WTC11 (cell line): ENCODE data around the gene TMEM62. TPM values are rescaled to one million over a fixed set of nuclear protein-coding genes. Genes with fewer than 3 reads are reported as not detected.

Source experiments
- ATAC-seq: fragments of 200-7000 bp; cut with Tn5 transposase; 2 replicates; pipeline ENCODE4 v1.10.0; 2021; ENCODE audit warnings: mild to moderate bottlenecking, moderate library complexity
- CTCF ChIA-PET: fragments of 300-600 bp; sonication (Branson Sonifier 250); formaldehyde crosslinking; loops from one replicate; lab custom pipeline; 2021; ENCODE audit warnings: antibody characterized with exemption; lab: Charles Lee
- POLR2A ChIA-PET: fragments of 350-600 bp; sonication (Branson Sonifier 250); formaldehyde crosslinking; loops from one replicate; lab custom pipeline; 2021; ENCODE audit warnings: antibody characterized with exemption; lab: Charles Lee
- DNase-seq: peaks from one replicate; pipeline ENCODE4 v3.0.0; 2021; ENCODE audit warnings: low spot score
- H3K27ac Mint-ChIP-seq: 2 replicates; pipeline ENCODE4 v1.8.0; 2021; ENCODE audit warnings: mixed read lengths
- H3K27me3 Mint-ChIP-seq: 2 replicates; pipeline ENCODE4 v1.8.0; 2021; ENCODE audit warnings: low read depth, mild to moderate bottlenecking, moderate library complexity, mixed read lengths
- H3K36me3 Mint-ChIP-seq: 2 replicates; pipeline ENCODE4 v1.8.0; 2021; ENCODE audit warnings: mixed read lengths
- H3K4me1 Mint-ChIP-seq: 2 replicates; pipeline ENCODE4 v1.8.0; 2022; ENCODE audit warnings: mixed read lengths
- H3K4me3 Mint-ChIP-seq: 2 replicates; pipeline ENCODE4 v1.8.0; 2021; ENCODE audit warnings: mild to moderate bottlenecking, moderate library complexity, mixed read lengths
- H3K9me3 Mint-ChIP-seq: 2 replicates; pipeline ENCODE4 v1.8.0; 2021; ENCODE audit warnings: mixed read lengths
- CBFB ChIP-seq: sonication (generic); formaldehyde crosslinking; IDR thresholded peaks from 2 replicates; pipeline ENCODE4 v1.8.1; 2022; ENCODE audit warnings: mild to moderate bottlenecking, low read depth, missing genetic modification reagents
- E2F5 ChIP-seq: sonication (generic); formaldehyde crosslinking; IDR thresholded peaks from 2 replicates; pipeline ENCODE4 v1.8.1; 2022; ENCODE audit warnings: mild to moderate bottlenecking, moderate library complexity, missing genetic modification reagents
- ETV6 ChIP-seq: sonication (generic); formaldehyde crosslinking; IDR thresholded peaks from 2 replicates; pipeline ENCODE4 v1.8.1; 2022; ENCODE audit warnings: mild to moderate bottlenecking, missing genetic modification reagents
- FOXP1 ChIP-seq: sonication (generic); formaldehyde crosslinking; IDR thresholded peaks from 2 replicates; pipeline ENCODE4 v1.8.0; 2022; ENCODE audit warnings: missing genetic modification reagents, mild to moderate bottlenecking, moderate library complexity, borderline replicate concordance
- GABPB1 ChIP-seq: sonication (generic); formaldehyde crosslinking; IDR thresholded peaks from 2 replicates; pipeline ENCODE4 v1.8.1; 2023; ENCODE audit warnings: mild to moderate bottlenecking, missing genetic modification reagents
- HMGA2 ChIP-seq: fragments of 250-450 bp; sonication (Bioruptor Pico); IDR thresholded peaks from 2 replicates; pipeline ENCODE4 v1.4.0; 2021; ENCODE audit warnings: mild to moderate bottlenecking, moderate library complexity
- MLX ChIP-seq: sonication (generic); formaldehyde crosslinking; IDR thresholded peaks from 2 replicates; pipeline ENCODE4 v1.8.1; 2023; ENCODE audit warnings: mild to moderate bottlenecking, missing genetic modification reagents, moderate library complexity
- MYBL2 ChIP-seq: sonication (generic); formaldehyde crosslinking; IDR thresholded peaks from 2 replicates; pipeline ENCODE4 v1.8.1; 2023; ENCODE audit warnings: mild to moderate bottlenecking, moderate library complexity, missing genetic modification reagents
- NR1H2 ChIP-seq: sonication (generic); formaldehyde crosslinking; IDR thresholded peaks from 2 replicates; pipeline ENCODE4 v1.9.0; 2021; ENCODE audit warnings: mild to moderate bottlenecking, moderate library complexity, missing genetic modification reagents
- OVOL2 ChIP-seq: fragments of 250-450 bp; sonication (Bioruptor Pico); IDR thresholded peaks from 2 replicates; pipeline ENCODE4 v1.9.0; 2021; ENCODE audit warnings: mild to moderate bottlenecking, borderline replicate concordance
- RELA ChIP-seq: sonication (generic); formaldehyde crosslinking; IDR thresholded peaks from 2 replicates; pipeline ENCODE4 v1.8.1; 2022; ENCODE audit warnings: missing genetic modification reagents, mild to moderate bottlenecking, borderline replicate concordance
- RORB ChIP-seq: fragments of 250-450 bp; sonication (Bioruptor Pico); IDR thresholded peaks from 2 replicates; pipeline ENCODE4 v1.9.0; 2021; ENCODE audit warnings: mild to moderate bottlenecking
- SMAD3 ChIP-seq: sonication (generic); formaldehyde crosslinking; IDR thresholded peaks from 2 replicates; pipeline ENCODE4 v1.8.0; 2022; ENCODE audit warnings: missing genetic modification reagents, mild to moderate bottlenecking, borderline replicate concordance
- SOX15 ChIP-seq: fragments of 250-450 bp; sonication (Bioruptor Pico); IDR thresholded peaks from 2 replicates; pipeline ENCODE4 v1.9.0; 2021; ENCODE audit warnings: mild to moderate bottlenecking
- TEAD4 ChIP-seq: sonication (generic); formaldehyde crosslinking; IDR thresholded peaks from 2 replicates; pipeline ENCODE4 v1.8.0; 2022; ENCODE audit warnings: mild to moderate bottlenecking, missing genetic modification reagents
- ZBTB21 ChIP-seq: sonication (generic); formaldehyde crosslinking; IDR thresholded peaks from 2 replicates; pipeline ENCODE4 v1.8.1; 2023; ENCODE audit warnings: mild to moderate bottlenecking, missing genetic modification reagents, borderline replicate concordance
- ZNF232 ChIP-seq: sonication (generic); formaldehyde crosslinking; IDR thresholded peaks from 2 replicates; pipeline ENCODE4 v1.8.0; 2022; ENCODE audit warnings: mild to moderate bottlenecking, missing genetic modification reagents
- ZNF416 ChIP-seq: fragments of 250-450 bp; sonication (Bioruptor Pico); IDR thresholded peaks from 2 replicates; pipeline ENCODE4 v1.9.0; 2021; ENCODE audit warnings: mild to moderate bottlenecking, inconsistent platforms
- ZNF423 ChIP-seq: fragments of 250-450 bp; sonication (Bioruptor Pico); IDR thresholded peaks from 2 replicates; pipeline ENCODE4 v2.1.2; 2022; ENCODE audit warnings: mild to moderate bottlenecking, moderate library complexity
- total RNA-seq: library from RNA; stranded (reverse); gene quantifications from 3 replicates; pipeline ENCODE4 v1.2.3, GENCODE V29; 2021
- TF ChIP-seq, protein P1 (sequence below): sonication (generic); formaldehyde crosslinking; conservative IDR thresholded peaks from 2 replicates; pipeline ENCODE4 v1.8.1; 2022; ENCODE audit warnings: mild to moderate bottlenecking, missing genetic modification reagents
- TF ChIP-seq, protein P2 (sequence below): sonication (generic); formaldehyde crosslinking; IDR thresholded peaks from 2 replicates; pipeline ENCODE4 v1.8.0; 2023; ENCODE audit warnings: missing genetic modification reagents, mild to moderate bottlenecking, borderline replicate concordance
- TF ChIP-seq, protein P3 (sequence below): sonication (generic); formaldehyde crosslinking; IDR thresholded peaks from 2 replicates; pipeline ENCODE4 v1.8.1; 2022; ENCODE audit warnings: mild to moderate bottlenecking, missing genetic modification reagents, moderate library complexity, borderline replicate concordance

Gene TMEM62
- total RNA-seq, 1 experiment from 2014 or later, result 5.6 TPM

DNA sequence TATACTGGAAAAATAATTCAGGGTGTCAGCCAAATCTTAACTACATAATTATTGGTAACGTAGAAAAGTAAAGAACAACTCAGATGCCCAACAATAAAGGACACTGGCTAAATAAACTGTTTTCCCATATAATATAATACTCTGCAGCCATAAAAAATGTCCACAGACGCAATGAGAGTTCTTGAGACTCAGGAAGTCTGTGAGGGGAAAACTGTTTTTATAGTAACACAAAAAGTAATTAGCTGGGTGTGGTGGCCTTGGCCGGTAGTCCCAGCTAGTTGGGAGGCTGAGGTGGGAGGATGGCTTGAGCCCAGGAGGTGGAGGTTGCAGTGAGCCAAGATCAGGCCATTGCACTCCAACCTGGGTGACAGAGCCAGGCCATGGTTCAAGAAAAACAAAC is 22.0 kb upstream of the TMEM62 start (continued):
- TF ChIP-seq MLX (CRISPR knock-in tag), result no peak
- TF ChIP-seq, protein P1, sequence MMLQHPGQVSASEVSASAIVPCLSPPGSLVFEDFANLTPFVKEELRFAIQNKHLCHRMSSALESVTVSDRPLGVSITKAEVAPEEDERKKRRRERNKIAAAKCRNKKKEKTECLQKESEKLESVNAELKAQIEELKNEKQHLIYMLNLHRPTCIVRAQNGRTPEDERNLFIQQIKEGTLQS (CRISPR knock-in tag), result no peak

DNA sequence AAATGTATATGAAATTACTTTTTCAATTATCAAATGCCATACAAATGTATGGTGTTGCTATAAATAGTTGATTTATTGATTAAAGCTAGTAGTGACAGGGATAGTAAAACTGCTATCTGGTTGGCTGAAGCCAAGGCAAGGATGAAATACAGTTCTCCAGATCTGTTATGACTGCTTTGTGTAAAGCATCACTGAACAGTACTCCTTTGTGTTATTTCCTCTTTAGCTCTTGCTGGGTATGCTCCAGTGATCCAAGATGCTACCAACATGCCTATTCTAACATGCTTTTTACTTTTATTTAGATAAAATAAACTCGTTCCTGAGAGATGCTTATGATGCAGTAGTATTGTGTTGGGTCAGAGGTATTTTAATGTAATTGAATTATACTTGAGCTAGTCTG is 15.1 kb upstream of the TMEM62 start:
- Mint-ChIP-seq H3K9me3 (no peaks in the 10 kb centered on the region), H3K27ac (no peak overlapping the region), H3K36me3 (no peaks in the 10 kb centered on the region), H3K4me3 (no peak overlapping the region), H3K4me1 (peaks cover 5% of the 10 kb centered on the region), H3K27me3 (peaks cover 65% of the 10 kb centered on the region)
- ATAC-seq (no peak), DNase-seq (no peak)
- POLR2A ChIA-PET, result no interaction called here
- CTCF ChIA-PET, result no interaction called here
- no peak for TF ChIP-seq RORB (CRISPR knock-in tag)
- no peak for TF ChIP-seq E2F5 (CRISPR knock-in tag)

- H3K27ac Mint-ChIP-seq, result no peak overlapping the region
- no peak for ATAC-seq
- DNase-seq, result no peak
- no peaks in the 10 kb centered on the region for H3K9me3 Mint-ChIP-seq
- TF ChIP-seq ZNF423 (CRISPR knock-in tag) (no peak), ZNF232 (no peak), FOXP1 (CRISPR knock-in tag) (no peak), TEAD4 (no peak), SMAD3 (CRISPR knock-in tag) (no peak), ZNF416 (CRISPR knock-in tag) (no peak)
- ChIA-PET CTCF (no interaction called here), POLR2A (no interaction called here)
- no peak overlapping the region for H3K4me3 Mint-ChIP-seq
- peaks cover 68% of the 10 kb centered on the region for H3K27me3 Mint-ChIP-seq
- H3K4me1 Mint-ChIP-seq, result peaks cover 8% of the 10 kb centered on the region
- H3K36me3 Mint-ChIP-seq, result no peaks in the 10 kb centered on the region
Observed at GRCh38 chr15:43118829-43119228, 14.6 kb upstream of the TMEM62 start.

- no peak for ATAC-seq
- DNase-seq, result no peak
- Mint-ChIP-seq H3K36me3 (no peaks in the 10 kb centered on the region), H3K27me3 (peaks cover 69% of the 10 kb centered on the region), H3K4me3 (no peak overlapping the region), H3K9me3 (no peaks in the 10 kb centered on the region), H3K27ac (no peak overlapping the region), H3K4me1 (peaks cover 12% of the 10 kb centered on the region)
- CTCF ChIA-PET, result interaction anchor here (1.2 to 2.2 kb wide), 3 partner anchors 82 to 164 kb away, joined by 4 to 8 read pairs (median 4); no protein-coding TSS in a partner anchor
- POLR2A ChIA-PET, result interaction anchor here (0.6 kb wide), 1 partner anchor 185 kb away, joined by 3 read pairs; no protein-coding TSS in a partner anchor
- TF ChIP-seq NR1H2, result no peak
- TF ChIP-seq RELA, result no peak
- TF ChIP-seq OVOL2 (CRISPR knock-in tag), result no peak
- no peak for TF ChIP-seq ZBTB21 (CRISPR knock-in tag)
- TF ChIP-seq SOX15 (CRISPR knock-in tag), result no peak
- TF ChIP-seq, protein P2, sequence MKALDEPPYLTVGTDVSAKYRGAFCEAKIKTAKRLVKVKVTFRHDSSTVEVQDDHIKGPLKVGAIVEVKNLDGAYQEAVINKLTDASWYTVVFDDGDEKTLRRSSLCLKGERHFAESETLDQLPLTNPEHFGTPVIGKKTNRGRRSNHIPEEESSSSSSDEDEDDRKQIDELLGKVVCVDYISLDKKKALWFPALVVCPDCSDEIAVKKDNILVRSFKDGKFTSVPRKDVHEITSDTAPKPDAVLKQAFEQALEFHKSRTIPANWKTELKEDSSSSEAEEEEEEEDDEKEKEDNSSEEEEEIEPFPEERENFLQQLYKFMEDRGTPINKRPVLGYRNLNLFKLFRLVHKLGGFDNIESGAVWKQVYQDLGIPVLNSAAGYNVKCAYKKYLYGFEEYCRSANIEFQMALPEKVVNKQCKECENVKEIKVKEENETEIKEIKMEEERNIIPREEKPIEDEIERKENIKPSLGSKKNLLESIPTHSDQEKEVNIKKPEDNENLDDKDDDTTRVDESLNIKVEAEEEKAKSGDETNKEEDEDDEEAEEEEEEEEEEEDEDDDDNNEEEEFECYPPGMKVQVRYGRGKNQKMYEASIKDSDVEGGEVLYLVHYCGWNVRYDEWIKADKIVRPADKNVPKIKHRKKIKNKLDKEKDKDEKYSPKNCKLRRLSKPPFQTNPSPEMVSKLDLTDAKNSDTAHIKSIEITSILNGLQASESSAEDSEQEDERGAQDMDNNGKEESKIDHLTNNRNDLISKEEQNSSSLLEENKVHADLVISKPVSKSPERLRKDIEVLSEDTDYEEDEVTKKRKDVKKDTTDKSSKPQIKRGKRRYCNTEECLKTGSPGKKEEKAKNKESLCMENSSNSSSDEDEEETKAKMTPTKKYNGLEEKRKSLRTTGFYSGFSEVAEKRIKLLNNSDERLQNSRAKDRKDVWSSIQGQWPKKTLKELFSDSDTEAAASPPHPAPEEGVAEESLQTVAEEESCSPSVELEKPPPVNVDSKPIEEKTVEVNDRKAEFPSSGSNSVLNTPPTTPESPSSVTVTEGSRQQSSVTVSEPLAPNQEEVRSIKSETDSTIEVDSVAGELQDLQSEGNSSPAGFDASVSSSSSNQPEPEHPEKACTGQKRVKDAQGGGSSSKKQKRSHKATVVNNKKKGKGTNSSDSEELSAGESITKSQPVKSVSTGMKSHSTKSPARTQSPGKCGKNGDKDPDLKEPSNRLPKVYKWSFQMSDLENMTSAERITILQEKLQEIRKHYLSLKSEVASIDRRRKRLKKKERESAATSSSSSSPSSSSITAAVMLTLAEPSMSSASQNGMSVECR (CRISPR knock-in tag), result no peak
- no peak for TF ChIP-seq HMGA2
- no peak for TF ChIP-seq E2F5 (CRISPR knock-in tag)
- TF ChIP-seq GABPB1, result no peak
- no peak for TF ChIP-seq ETV6 (CRISPR knock-in tag)
- TF ChIP-seq CBFB (CRISPR knock-in tag), result no peak
- TF ChIP-seq MYBL2 (CRISPR knock-in tag), result no peak
- TF ChIP-seq, protein P3, sequence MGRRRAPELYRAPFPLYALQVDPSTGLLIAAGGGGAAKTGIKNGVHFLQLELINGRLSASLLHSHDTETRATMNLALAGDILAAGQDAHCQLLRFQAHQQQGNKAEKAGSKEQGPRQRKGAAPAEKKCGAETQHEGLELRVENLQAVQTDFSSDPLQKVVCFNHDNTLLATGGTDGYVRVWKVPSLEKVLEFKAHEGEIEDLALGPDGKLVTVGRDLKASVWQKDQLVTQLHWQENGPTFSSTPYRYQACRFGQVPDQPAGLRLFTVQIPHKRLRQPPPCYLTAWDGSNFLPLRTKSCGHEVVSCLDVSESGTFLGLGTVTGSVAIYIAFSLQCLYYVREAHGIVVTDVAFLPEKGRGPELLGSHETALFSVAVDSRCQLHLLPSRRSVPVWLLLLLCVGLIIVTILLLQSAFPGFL, result no peak
Observed at GRCh38 chr15:43121863-43122262, 11.5 kb upstream of the TMEM62 start.
